Measurements from ENCODE around the gene ABCC3. TPM values are rescaled to one million over a fixed set of nuclear protein-coding genes. Genes with fewer than 3 reads are reported as not detected.
"Not testable (repeated sequence)": the region's sequence is repeated elsewhere in the genome, so short reads cannot be mapped to it uniquely, and the experiment has no call there.

ABCC3 gene
- total RNA-seq, 3 donors from 2014 or later (not counting 1 experiment from before 2014, with no cell fraction given): 1.6 to 13.2 (median 5.9) TPM

DNA sequence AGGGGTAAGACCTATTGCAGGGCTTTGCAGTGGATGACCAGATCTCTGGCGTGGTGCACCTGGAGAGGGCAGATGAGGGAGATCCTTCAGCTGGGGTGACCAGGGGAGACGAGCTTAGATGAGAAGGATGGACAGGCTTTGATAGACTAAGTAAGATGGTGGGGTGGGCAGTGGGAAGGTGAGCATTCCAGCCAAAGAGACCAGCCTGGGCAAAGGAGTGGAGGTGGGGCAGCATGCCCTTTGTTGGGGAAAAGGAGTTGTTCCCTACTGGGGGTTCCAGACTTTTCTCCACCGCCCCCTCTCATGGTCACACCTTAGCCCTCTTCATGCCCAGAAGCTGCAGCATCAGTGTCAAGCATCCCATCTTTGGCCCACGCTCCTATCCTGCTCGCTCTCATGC is 45.4 kb downstream of the ABCC3 start:
- Mint-ChIP-seq H3K36me3 (no peaks in the 10 kb centered on the region), H3K9me3 (no peaks in the 10 kb centered on the region), H3K27me3 (ENCODE audit: low read depth in 2 of 2) (peaks cover 19 to 25% of the 10 kb centered on the region in 2 donors), H3K4me1 (peaks cover 0 to 11% of the 10 kb centered on the region in 2 donors), H3K27ac (no peak overlapping the region), H3K4me3 (no peak overlapping the region)
- Histone ChIP-seq H3K9me3 (ENCODE audit: control insufficient read depth, insufficient read depth, low read length) (no peaks in the 10 kb centered on the region), H3K4me1 (ENCODE audit: control insufficient read depth, insufficient read depth, low read length) (no peaks in the 10 kb centered on the region), H3K36me3 (ENCODE audit: control insufficient read depth, insufficient read depth, low read length) (no peaks in the 10 kb centered on the region), H3K4me3 (ENCODE audit: low read length) (no peak overlapping the region), H3K27ac (ENCODE audit: low read length) (no peak overlapping the region), H3K27me3 (ENCODE audit: control insufficient read depth, insufficient read depth, low read length) (no peaks in the 10 kb centered on the region)
- 93% methylated on average over 5 of the region's 5 CpGs for WGBS (ENCODE audit: insufficient coverage)
- intact Hi-C loops (cut with micrococcal nuclease): loop anchor here (10.0 kb wide), 1 partner anchor 135 kb away; the partner anchor contains the start of gene SPATA20
- TF ChIP-seq, protein P1, sequence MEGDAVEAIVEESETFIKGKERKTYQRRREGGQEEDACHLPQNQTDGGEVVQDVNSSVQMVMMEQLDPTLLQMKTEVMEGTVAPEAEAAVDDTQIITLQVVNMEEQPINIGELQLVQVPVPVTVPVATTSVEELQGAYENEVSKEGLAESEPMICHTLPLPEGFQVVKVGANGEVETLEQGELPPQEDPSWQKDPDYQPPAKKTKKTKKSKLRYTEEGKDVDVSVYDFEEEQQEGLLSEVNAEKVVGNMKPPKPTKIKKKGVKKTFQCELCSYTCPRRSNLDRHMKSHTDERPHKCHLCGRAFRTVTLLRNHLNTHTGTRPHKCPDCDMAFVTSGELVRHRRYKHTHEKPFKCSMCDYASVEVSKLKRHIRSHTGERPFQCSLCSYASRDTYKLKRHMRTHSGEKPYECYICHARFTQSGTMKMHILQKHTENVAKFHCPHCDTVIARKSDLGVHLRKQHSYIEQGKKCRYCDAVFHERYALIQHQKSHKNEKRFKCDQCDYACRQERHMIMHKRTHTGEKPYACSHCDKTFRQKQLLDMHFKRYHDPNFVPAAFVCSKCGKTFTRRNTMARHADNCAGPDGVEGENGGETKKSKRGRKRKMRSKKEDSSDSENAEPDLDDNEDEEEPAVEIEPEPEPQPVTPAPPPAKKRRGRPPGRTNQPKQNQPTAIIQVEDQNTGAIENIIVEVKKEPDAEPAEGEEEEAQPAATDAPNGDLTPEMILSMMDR (IDR thresholded peaks at IDR 0.05): no peak
- no peak for DNase-seq
- no peak for ATAC-seq

DNA sequence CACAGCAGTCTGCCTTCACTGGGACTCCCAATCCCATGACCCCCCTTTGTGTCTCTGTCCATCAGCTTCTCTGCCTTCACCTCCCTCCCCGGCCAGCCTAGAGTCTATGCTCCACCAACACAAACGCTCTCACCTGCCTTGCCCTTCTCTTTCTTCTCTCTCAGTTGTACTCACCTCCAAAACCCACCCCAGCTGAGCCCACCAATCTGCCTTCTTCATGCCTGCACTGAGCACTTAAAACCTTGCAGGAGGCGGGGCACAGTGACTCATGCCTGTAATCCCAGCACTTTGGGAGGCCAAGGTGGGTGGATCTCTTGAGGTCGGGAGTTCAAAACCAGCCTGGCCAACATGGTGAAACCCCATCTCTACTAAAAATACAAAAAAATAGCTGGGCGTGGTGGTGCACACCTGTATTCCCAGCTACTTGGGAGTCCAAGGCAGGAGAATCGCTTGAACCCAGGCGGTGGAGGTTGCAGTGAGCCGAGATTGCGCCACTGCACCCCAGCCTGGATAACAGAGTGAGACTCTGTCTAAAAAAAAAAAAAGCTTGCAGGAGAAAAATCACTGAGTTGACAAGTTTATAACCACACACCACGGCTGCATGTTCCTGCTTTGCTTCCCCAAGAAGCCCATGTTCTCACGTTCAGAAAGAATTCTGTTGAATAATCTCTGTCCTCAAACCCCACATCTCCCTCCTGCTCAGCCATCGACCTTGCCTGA is 46.0 kb downstream of the ABCC3 start:
- intact Hi-C loops (cut with micrococcal nuclease): loop anchor here (10.0 kb wide), 1 partner anchor 136 kb away; the partner anchor contains the start of gene SPATA20
- H3K9me3 ChIP-seq (ENCODE audit: control insufficient read depth, insufficient read depth, low read length); H3K4me1 ChIP-seq (ENCODE audit: control insufficient read depth, insufficient read depth, low read length); DNase-seq; H3K4me3 ChIP-seq (ENCODE audit: low read length); H3K4me3 Mint-ChIP-seq; H3K27ac Mint-ChIP-seq; H3K27ac ChIP-seq (ENCODE audit: low read length); H3K36me3 ChIP-seq (ENCODE audit: control insufficient read depth, insufficient read depth, low read length); H3K27me3 ChIP-seq (ENCODE audit: control insufficient read depth, insufficient read depth, low read length); H3K36me3 Mint-ChIP-seq; ATAC-seq; H3K9me3 Mint-ChIP-seq: not testable (repeated sequence)
- Mint-ChIP-seq H3K4me1 (peaks cover 0 to 11% of the 10 kb centered on the region in 2 donors), H3K27me3 (ENCODE audit: low read depth in 2 of 2) (peaks cover 19 to 25% of the 10 kb centered on the region in 2 donors)
- WGBS (ENCODE audit: insufficient coverage): 73% methylated on average over 11 of the region's 12 CpGs

DNA sequence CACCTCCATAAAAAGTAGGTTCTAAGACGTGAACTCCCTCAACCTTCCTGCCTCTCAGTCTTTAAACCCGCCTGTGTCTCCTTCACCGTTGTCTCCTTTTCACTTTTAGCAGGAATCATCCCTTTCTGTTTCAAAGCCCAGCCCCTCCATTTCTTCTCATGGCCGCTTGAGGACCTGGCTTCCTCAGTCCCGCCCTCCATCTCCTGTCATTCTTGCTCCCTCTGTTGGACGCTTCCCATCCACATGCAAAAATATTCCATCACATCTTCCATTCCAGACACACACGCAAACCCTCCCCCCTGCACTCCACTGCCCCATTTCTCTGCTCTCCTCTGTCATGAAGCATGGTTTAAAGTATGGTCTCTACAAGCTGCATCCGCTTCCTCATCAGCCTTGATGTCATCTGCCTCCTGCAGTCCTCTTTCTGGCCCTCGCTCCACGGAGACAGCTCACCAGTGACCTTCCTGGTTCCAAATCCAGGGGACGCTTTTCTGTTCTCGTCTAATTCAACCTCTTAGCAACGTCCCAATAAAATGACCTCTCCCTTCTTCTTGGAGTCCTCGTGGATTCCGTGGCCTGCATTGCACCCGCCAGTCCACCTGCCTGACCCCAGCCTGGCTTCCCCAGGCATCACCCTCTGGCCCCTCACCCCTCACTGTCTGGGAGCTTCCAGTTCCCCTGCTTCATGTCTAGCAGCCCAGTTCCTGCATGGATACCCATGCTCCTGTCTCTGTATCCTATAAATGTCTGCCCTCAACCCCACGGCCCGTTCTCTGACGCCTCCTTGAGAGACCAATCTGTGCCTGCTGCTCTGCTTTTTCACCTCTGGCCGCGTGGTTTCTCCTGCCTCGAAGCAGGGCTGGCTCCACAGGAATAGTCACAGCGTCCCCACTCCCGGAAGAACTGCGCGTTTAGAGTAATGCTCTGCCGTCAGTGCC is 46.9 kb downstream of the ABCC3 start:
- H3K4me1 Mint-ChIP-seq: peaks cover 0 to 11% of the 10 kb centered on the region in 2 donors
- Histone ChIP-seq H3K27me3 (ENCODE audit: control insufficient read depth, insufficient read depth, low read length) (no peaks in the 10 kb centered on the region), H3K4me3 (ENCODE audit: low read length) (no peak overlapping the region), H3K27ac (ENCODE audit: low read length) (no peak overlapping the region), H3K4me1 (ENCODE audit: control insufficient read depth, insufficient read depth, low read length) (no peaks in the 10 kb centered on the region), H3K36me3 (ENCODE audit: control insufficient read depth, insufficient read depth, low read length) (no peaks in the 10 kb centered on the region), H3K9me3 (ENCODE audit: control insufficient read depth, insufficient read depth, low read length) (no peaks in the 10 kb centered on the region)
- DNase-seq: peak in 1 of 2 donors; percentile 19
- H3K27ac Mint-ChIP-seq: no peak overlapping the region
- H3K9me3 Mint-ChIP-seq: no peaks in the 10 kb centered on the region
- H3K36me3 Mint-ChIP-seq: no peaks in the 10 kb centered on the region
- TF ChIP-seq, protein P1 (IDR thresholded peaks at IDR 0.05): no peak
- H3K4me3 Mint-ChIP-seq: no peak overlapping the region
- intact Hi-C loops (cut with micrococcal nuclease): loop anchor here (10.0 kb wide), 1 partner anchor 137 kb away; the partner anchor contains the start of gene SPATA20
- peaks cover 19 to 25% of the 10 kb centered on the region in 2 donors for H3K27me3 Mint-ChIP-seq (ENCODE audit: low read depth in 2 of 2)
- ATAC-seq: no peak
- 60% methylated on average over 27 of the region's 27 CpGs for WGBS (ENCODE audit: insufficient coverage)

DNA sequence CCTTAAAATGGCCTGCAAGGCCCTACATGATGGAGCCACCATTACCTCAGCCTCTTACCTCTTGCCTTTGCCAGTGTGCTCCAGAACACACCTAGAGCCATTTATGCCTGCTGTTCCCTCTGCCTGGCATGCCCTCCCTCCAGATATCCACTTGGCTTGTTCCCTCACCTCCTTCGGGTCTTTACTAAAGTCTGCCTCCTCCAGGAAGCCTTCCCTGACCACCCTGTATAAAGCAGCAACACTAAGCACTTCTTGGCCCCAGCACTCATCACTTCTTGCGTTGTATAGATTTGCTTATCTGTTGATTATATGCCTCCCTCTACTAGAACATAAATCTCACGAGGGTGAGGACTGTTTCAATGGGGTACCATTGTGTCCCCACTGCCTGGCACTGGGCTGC is 47.8 kb downstream of the ABCC3 start:
- Histone ChIP-seq H3K4me1 (ENCODE audit: control insufficient read depth, insufficient read depth, low read length) (no peaks in the 10 kb centered on the region), H3K36me3 (ENCODE audit: control insufficient read depth, insufficient read depth, low read length) (no peaks in the 10 kb centered on the region), H3K27ac (ENCODE audit: low read length) (no peak overlapping the region), H3K27me3 (ENCODE audit: control insufficient read depth, insufficient read depth, low read length) (no peaks in the 10 kb centered on the region), H3K4me3 (ENCODE audit: low read length) (no peak overlapping the region), H3K9me3 (ENCODE audit: control insufficient read depth, insufficient read depth, low read length) (no peaks in the 10 kb centered on the region)
- ATAC-seq: no peak
- intact Hi-C loops (cut with micrococcal nuclease): loop anchor here (10.0 kb wide), 1 partner anchor 138 kb away; the partner anchor contains the start of gene SPATA20
- Mint-ChIP-seq H3K9me3 (no peaks in the 10 kb centered on the region), H3K4me3 (no peak overlapping the region), H3K27me3 (ENCODE audit: low read depth in 2 of 2) (peaks cover 19 to 22% of the 10 kb centered on the region in 2 donors), H3K36me3 (no peaks in the 10 kb centered on the region), H3K4me1 (peaks cover 0 to 11% of the 10 kb centered on the region in 2 donors), H3K27ac (no peak overlapping the region)
- TF ChIP-seq, protein P1 (IDR thresholded peaks at IDR 0.05): no peak
- WGBS (ENCODE audit: insufficient coverage): 77% methylated on average over 3 of the region's 3 CpGs
- no peak for DNase-seq
